Activated naive CD8-positive, alpha-beta T cell treated with anti-CD3 and anti-CD28 coated beads for 36 hours (primary cell): ENCODE measurements around the gene MYL2. TPM values are rescaled to one million over a fixed set of nuclear protein-coding genes. Genes with fewer than 3 reads are reported as not detected.
A peak's percentile ranks its signal among the peaks of the same experiment; 100 is the strongest.

Experiments
- DNase-seq: peaks from one replicate; pipeline ENCODE4 v3.0.0; 2021
- H3K27ac Mint-ChIP-seq: one replicate; pipeline ENCODE4 v1.8.0; 2022; ENCODE audit warnings: mild to moderate bottlenecking, moderate library complexity, mixed read lengths
- H3K27me3 Mint-ChIP-seq: one replicate; pipeline ENCODE4 v1.8.0; 2022; ENCODE audit warnings: mild to moderate bottlenecking, mixed read lengths
- H3K36me3 Mint-ChIP-seq: one replicate; pipeline ENCODE4 v1.8.0; 2021; ENCODE audit warnings: mild to moderate bottlenecking, mixed read lengths
- H3K4me1 Mint-ChIP-seq: one replicate; pipeline ENCODE4 v1.8.0; 2021; ENCODE audit warnings: mixed read lengths
- H3K4me3 Mint-ChIP-seq: one replicate; pipeline ENCODE4 v1.8.0; 2022; ENCODE audit warnings: mild to moderate bottlenecking, moderate library complexity, mixed read lengths
- H3K9me3 Mint-ChIP-seq: one replicate; pipeline ENCODE4 v1.8.0; 2022; ENCODE audit warnings: mixed read lengths
- total RNA-seq, 2 experiments: library from RNA; stranded (reverse); gene quantifications; one replicate each; pipeline ENCODE4 v1.2.3, GENCODE V29; 2021

MYL2 gene
- total RNA-seq, 2 experiments from 2014 or later, result not detected

DNA sequence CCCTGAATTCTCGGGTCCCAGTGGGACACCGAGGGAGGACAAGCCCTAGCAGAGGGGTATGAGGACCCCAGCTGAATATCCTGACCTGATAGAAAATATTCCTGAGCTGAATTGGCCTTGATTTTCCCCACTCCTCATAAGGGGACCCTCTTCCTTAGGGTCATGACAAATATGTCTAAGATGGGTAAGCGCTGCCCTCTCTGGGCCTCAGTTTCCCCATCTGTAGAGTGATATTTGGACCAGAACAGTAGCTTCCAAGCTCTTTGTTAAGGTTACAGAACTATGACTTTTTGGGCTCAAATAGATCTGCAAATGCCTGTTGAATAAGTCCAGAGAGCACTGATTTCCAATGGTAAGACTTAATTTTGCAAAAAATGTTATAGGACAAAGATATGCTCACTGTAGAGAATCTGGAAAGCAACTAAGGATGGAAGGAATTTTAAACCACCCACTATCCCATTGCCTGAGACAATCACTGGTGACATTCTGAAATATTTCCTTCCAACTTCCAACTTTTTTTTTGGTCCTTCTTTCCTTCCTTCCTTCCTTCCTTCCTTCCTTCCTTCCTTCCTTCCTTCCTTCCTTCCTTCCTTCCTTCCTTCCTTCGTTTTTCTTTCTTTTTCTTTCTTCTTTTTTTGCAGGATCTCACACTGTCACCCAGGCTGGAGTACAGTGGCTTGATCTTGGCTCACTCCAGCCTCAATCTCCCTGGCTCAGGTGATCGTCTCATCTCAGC, 32.0 kb downstream of the MYL2 start:
- no peak for DNase-seq
- Mint-ChIP-seq H3K4me1 (peaks cover 9% of the 10 kb centered on the region), H3K36me3 (no peaks in the 10 kb centered on the region), H3K27me3 (peaks cover 6% of the 10 kb centered on the region), H3K27ac (no peak overlapping the region), H3K9me3 (no peaks in the 10 kb centered on the region), H3K4me3 (peak overlapping the region; percentile 84)

DNA sequence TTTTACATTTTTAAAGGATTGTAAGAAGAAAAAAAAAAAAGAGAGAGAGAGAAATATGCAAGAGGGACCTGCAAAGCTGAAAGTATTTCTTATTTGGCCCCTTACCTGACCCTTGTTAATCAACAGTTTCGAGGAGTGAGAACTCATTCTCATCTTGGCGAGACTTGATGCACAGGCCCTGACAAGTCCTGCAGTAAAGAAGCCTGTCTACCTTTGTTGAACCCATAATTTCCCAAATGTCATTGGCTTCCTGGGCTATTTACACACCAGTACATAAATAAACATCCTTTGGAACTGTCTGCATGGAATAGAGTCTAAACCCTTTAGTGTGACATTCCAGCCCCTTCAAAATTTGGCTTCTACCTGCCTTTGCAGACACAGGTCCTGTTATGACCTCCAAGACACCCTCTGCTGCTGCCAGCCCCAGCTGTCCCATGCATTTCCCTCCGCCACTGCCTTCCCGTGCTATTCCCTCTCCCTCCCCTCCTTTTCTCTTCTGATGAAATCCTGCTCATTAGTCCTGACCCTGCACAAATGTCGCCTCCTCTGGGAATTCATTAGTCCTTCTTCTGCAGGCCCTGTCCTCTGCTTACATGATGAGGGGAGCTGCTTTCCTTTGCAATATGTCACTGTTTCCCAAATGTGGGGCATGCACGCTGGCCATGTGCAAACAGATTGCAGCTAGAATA, 35.1 kb downstream of the MYL2 start:
- H3K27me3 Mint-ChIP-seq, result no peaks in the 10 kb centered on the region
- peaks cover 4% of the 10 kb centered on the region for H3K4me1 Mint-ChIP-seq
- DNase-seq, result no peak
- no peaks in the 10 kb centered on the region for H3K36me3 Mint-ChIP-seq
- H3K27ac Mint-ChIP-seq, result no peak overlapping the region
- no peak overlapping the region for H3K4me3 Mint-ChIP-seq
- no peaks in the 10 kb centered on the region for H3K9me3 Mint-ChIP-seq

DNA sequence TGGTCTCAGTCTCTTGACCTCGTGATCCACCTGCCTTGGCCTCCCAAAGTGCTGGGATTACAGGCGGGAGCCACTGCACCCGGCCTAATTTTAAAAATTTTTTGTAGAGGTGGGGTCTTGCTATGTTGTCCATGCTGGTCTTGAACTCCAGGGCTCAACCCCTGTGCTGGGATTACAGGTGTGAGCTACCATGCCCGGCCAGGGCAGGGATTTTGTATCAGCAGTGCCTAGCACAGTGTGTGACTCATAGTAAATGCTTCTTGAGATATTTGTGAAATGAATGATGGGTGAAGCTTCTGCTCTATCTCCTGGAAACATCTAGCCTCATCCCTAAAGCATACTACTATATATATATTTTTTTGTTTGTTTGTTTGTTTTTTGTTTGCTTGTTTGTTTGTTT, 37.1 kb downstream of the MYL2 start:
- Mint-ChIP-seq H3K9me3 (no peaks in the 10 kb centered on the region), H3K4me1 (peaks cover 4% of the 10 kb centered on the region), H3K36me3 (no peaks in the 10 kb centered on the region), H3K4me3 (no peak overlapping the region), H3K27ac (no peak overlapping the region), H3K27me3 (no peaks in the 10 kb centered on the region)
- no peak for DNase-seq

DNA sequence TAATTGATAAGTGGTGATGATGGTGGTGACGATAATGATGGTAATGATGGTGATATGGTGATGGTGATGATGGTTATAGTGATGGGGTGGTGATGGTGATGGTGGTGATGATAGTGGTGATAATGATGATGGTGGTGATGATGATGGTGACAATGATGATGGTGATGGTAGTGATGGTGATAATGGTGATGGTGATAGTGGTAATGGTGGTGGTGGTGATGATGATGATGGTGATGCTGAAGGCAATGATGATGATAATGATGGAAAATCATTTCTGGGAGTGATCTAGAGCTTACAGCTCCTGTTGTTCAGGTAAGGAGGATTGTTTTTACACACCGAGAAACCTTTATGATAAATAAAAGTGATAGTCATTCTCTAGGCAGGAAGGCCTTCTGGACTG, 39.7 kb downstream of the MYL2 start:
- peaks cover 4% of the 10 kb centered on the region for H3K27me3 Mint-ChIP-seq
- DNase-seq, result no peak
- no peak overlapping the region for H3K4me3 Mint-ChIP-seq
- no peaks in the 10 kb centered on the region for H3K9me3 Mint-ChIP-seq
- H3K4me1 Mint-ChIP-seq, result no peaks in the 10 kb centered on the region
- no peaks in the 10 kb centered on the region for H3K36me3 Mint-ChIP-seq
- no peak overlapping the region for H3K27ac Mint-ChIP-seq

DNA sequence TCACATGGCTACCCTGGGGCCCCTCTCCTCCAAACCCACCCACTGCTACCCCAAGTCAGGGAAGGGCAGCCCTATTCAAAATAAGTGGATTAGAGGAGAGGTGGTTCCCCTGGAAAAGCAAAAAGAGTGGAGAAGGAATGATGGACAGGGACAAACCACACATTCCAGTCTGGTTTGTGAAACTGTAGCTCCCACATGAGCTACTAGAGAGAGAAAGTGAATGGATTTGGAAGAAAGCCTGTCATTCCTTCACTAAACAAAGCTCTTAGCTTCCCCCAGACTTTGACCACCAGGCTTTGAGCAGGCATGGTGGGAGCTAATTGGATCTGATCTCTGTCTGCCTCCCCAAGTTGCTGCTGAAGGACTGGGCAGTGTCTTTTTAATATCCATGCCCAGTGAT, 45.6 kb downstream of the MYL2 start:
- H3K27ac Mint-ChIP-seq, result no peak overlapping the region
- H3K9me3 Mint-ChIP-seq, result no peaks in the 10 kb centered on the region
- peaks cover 4% of the 10 kb centered on the region for H3K27me3 Mint-ChIP-seq
- no peak overlapping the region for H3K4me3 Mint-ChIP-seq
- no peaks in the 10 kb centered on the region for H3K36me3 Mint-ChIP-seq
- H3K4me1 Mint-ChIP-seq, result no peaks in the 10 kb centered on the region
- DNase-seq, result no peak

DNA sequence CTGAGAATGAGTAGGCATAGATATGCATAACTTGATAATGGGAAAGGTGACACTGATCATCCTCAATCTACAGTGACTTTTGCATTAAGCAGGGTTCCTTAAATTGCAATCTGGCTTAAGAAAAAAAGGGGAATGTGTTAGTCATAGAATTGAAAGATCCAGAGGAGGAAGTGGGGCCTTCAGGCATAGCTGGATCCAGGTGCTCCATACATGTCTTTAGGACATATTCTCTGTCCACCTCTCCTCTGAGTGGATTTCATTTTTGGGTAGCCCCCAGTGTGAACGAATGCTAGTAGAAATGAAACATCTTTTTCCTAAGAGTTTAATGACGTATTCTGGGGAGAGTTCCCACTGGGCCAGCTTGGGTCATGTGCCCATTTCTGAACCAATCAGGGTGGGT, 46.0 kb downstream of the MYL2 start:
- no peak for DNase-seq
- H3K9me3 Mint-ChIP-seq, result no peaks in the 10 kb centered on the region
- H3K4me3 Mint-ChIP-seq, result no peak overlapping the region
- peaks cover 4% of the 10 kb centered on the region for H3K27me3 Mint-ChIP-seq
- no peak overlapping the region for H3K27ac Mint-ChIP-seq
- H3K36me3 Mint-ChIP-seq, result no peaks in the 10 kb centered on the region
- H3K4me1 Mint-ChIP-seq, result no peaks in the 10 kb centered on the region

DNA sequence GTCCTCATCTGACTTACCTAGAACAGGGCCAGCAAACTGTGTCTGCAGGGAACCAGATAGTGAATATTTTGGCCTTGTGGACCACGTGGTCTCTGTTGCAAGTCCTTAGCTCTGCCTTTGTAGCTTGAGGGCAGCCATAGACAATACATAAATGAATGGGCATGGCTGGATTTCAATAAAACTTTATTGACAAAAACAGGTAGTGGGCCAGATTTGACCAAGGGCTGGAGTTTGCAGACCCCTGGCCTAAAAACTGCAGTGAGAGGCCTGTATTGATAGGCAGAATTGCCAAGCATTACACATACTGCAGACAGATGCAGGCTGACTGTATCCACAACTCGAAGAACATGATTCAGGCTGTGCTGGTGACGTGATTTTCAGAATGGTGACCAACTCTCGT, 48.3 kb downstream of the MYL2 start:
- Mint-ChIP-seq H3K4me3 (no peak overlapping the region), H3K4me1 (no peaks in the 10 kb centered on the region), H3K27ac (no peak overlapping the region), H3K36me3 (no peaks in the 10 kb centered on the region), H3K27me3 (no peaks in the 10 kb centered on the region), H3K9me3 (no peaks in the 10 kb centered on the region)
- DNase-seq, result no peak

DNA sequence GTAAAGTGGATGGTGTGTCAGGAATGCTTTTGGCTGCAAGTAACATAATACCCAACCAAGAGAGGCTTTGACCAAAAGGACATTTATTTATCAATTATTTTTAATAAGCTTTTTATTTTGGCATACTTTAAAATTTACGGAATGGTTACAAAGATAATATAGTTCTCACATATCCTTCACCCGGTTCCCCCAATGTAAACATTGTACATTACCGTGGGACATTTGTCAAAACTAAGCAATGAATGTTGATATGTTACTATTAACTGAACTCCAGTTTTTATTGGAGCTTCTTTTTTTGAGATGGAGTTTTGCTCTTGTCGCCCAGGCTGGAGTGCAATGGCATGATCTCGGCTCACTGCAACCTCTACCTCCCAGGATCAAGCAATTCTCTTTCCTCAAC, 50.6 kb downstream of the MYL2 start:
- DNase-seq, result no peak
- no peaks in the 10 kb centered on the region for H3K9me3 Mint-ChIP-seq
- no peaks in the 10 kb centered on the region for H3K36me3 Mint-ChIP-seq
- no peaks in the 10 kb centered on the region for H3K27me3 Mint-ChIP-seq
- H3K4me3 Mint-ChIP-seq, result no peak overlapping the region
- no peaks in the 10 kb centered on the region for H3K4me1 Mint-ChIP-seq
- no peak overlapping the region for H3K27ac Mint-ChIP-seq

DNA sequence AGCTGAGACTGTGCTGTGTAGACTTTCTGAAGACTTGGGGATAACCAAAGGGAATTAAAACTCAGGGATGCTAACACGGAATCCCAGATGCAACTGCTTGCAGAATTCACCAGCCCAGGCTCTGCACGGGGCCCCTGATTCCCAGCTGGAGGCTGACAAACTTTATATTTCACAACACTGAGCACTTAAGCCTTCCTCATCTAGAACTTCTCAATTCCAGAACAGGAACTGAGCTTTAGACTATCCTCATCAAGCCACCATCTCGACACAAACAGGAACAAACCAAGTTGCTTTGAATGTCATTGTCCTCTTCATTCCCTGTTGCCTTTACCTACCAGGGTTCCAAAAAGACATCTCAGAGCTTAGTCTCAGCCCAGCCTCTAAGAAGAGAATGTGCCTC, 51.4 kb downstream of the MYL2 start:
- Mint-ChIP-seq H3K36me3 (no peaks in the 10 kb centered on the region), H3K27me3 (no peaks in the 10 kb centered on the region), H3K9me3 (no peaks in the 10 kb centered on the region), H3K4me3 (no peak overlapping the region), H3K4me1 (no peaks in the 10 kb centered on the region), H3K27ac (no peak overlapping the region)
- no peak for DNase-seq

DNA sequence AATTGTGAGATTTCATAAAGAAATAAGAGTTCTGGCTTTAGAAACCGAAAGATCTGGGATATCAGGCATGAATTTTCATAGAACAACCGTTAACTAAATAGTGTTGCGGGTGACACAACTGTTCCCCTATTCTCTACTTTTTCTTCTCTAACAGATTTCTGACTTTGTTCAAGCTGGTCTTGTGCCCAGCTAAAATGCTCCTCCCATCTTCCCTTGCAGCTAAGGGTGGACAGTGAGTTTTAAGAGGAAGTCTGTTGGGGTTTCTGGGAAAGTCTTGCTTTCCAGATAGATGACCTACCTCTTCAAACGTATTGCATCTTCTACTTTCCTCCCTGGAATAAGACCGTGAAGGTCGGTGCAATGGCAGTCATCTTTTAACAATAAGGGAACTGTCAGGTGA, 54.9 kb downstream of the MYL2 start:
- Mint-ChIP-seq H3K4me3 (no peak overlapping the region), H3K9me3 (no peaks in the 10 kb centered on the region), H3K36me3 (no peaks in the 10 kb centered on the region), H3K4me1 (no peaks in the 10 kb centered on the region), H3K27ac (no peak overlapping the region), H3K27me3 (no peaks in the 10 kb centered on the region)
- DNase-seq, result no peak

DNA sequence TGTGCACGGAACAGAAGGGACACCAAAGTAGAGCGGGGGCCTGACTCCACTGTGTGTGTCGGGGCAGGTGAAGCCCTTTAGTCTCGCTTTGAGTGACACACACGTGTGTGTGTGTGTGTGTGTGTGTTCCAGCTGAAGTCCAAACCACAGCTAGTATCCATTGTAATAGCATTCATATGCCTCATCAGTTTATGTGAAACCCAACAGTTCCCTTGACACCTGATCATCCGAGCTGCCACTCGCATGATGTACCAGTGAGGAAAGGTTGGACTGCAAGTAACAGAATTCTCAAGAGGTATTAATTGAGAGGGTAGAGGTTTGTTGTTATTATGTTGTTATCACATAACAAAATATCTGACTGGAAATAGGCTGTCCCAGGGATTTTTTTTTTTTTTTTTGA, 57.2 kb downstream of the MYL2 start:
- no peaks in the 10 kb centered on the region for H3K9me3 Mint-ChIP-seq
- H3K27ac Mint-ChIP-seq, result no peak overlapping the region
- H3K36me3 Mint-ChIP-seq, result no peaks in the 10 kb centered on the region
- peaks cover 1% of the 10 kb centered on the region for H3K4me1 Mint-ChIP-seq
- DNase-seq, result no peak
- no peak overlapping the region for H3K4me3 Mint-ChIP-seq
- no peaks in the 10 kb centered on the region for H3K27me3 Mint-ChIP-seq

DNA sequence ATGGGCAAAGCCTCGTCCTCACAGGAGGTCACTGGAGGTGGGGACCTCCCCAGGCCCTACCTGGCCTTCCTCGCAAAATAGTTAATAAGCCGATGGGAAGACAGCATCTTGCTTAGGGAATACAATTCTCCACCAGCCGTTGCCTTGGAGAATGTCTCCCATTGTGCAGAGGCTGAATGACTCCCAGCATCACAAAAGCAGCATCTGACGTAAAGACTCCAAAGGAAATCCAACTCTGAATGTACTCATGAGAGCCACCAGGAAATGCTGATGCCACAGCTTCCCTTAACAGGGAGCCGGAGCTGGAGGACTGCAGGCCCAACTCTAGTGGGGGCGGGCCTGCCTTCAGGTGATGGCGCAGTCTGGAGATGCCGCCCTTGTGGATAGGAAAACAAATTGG, 58.0 kb downstream of the MYL2 start:
- Mint-ChIP-seq H3K36me3 (no peaks in the 10 kb centered on the region), H3K27ac (no peak overlapping the region), H3K27me3 (no peaks in the 10 kb centered on the region), H3K4me1 (peaks cover 1% of the 10 kb centered on the region), H3K4me3 (no peak overlapping the region), H3K9me3 (no peaks in the 10 kb centered on the region)
- DNase-seq, result no peak

DNA sequence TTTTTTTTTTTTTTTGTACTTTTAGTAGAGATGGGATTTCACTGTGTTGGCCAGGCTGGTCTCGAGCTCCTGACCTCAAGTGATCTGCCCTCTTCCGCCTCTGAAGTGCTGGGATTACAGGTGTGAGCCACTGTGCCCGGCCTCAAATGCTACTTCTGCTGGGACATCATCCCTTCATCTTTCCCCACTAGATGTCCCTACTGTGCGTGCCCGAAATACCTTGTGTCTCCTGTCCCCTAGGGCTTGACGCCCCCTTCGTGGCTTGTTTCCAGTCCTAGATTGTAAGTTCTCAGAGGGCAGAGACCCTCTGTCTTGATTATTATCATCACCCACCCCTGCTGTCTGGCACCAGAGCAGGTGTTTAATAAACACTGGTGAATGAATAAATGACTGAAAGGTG, 58.6 kb downstream of the MYL2 start:
- Mint-ChIP-seq H3K27ac (no peak overlapping the region), H3K27me3 (no peaks in the 10 kb centered on the region), H3K4me1 (peaks cover 1% of the 10 kb centered on the region), H3K4me3 (no peak overlapping the region), H3K36me3 (no peaks in the 10 kb centered on the region), H3K9me3 (no peaks in the 10 kb centered on the region)
- no peak for DNase-seq
